Lung (tissue), 12 donors: Measurements from ENCODE around the gene SSNA1. TPM values are rescaled to one million over a fixed set of nuclear protein-coding genes. Genes with fewer than 3 reads are reported as not detected.
A peak's percentile ranks its signal among the peaks of the same experiment; 100 is the strongest.

ENCODE experiments used
- ATAC-seq: fragments of 200-7000 bp; cut with Tn5 transposase; one replicate; pipeline ENCODE4 v1.9.1; 2020; ENCODE audit warnings: moderate number of reproducible peaks; ENCODE audit not compliant: insufficient read depth, low FRiP score
- DNase-seq, 3 donors: peaks; one replicate each; pipeline ENCODE4 v3.0.0-alpha.2; 2013 to 2017
- H3K27ac ChIP-seq, 2 donors: one replicate each; pipeline ENCODE4 v1.5.1; 2013; ENCODE audit warnings: mild to moderate bottlenecking in 2 of 2, moderate library complexity in 2 of 2, control low read depth in 1 of 2, inconsistent platforms in 1 of 2, low read depth in 1 of 2, low read length in 1 of 2
- H3K27me3 ChIP-seq, 3 donors: one replicate each; pipeline ENCODE4 v1.5.1; 2013; ENCODE audit warnings: low read length in 2 of 3; ENCODE audit not compliant: control insufficient read depth in 3 of 3, insufficient read depth in 3 of 3
- H3K36me3 ChIP-seq, 4 donors: one replicate each; pipeline ENCODE4 v1.5.1; 2013; ENCODE audit warnings: low read length in 4 of 4, mild to moderate bottlenecking in 1 of 4, moderate library complexity in 1 of 4; ENCODE audit not compliant: control insufficient read depth in 4 of 4, insufficient read depth in 4 of 4
- H3K4me1 ChIP-seq, 5 donors: one replicate each; pipeline ENCODE4 v1.5.1; 2013; ENCODE audit warnings: low read length in 5 of 5, mild to moderate bottlenecking in 2 of 5, moderate library complexity in 1 of 5; ENCODE audit not compliant: control insufficient read depth in 5 of 5, insufficient read depth in 5 of 5
- H3K4me3 ChIP-seq: one replicate; pipeline ENCODE4 v1.5.1; 2013; ENCODE audit warnings: mild to moderate bottlenecking, control low read depth, moderate library complexity
- H3K9ac ChIP-seq, 2 donors: one replicate each; pipeline ENCODE4 v1.5.1; 2013; ENCODE audit warnings: low read length in 2 of 2, control low read depth in 1 of 2; ENCODE audit not compliant: insufficient read depth in 1 of 2
- H3K9me3 ChIP-seq, 4 donors: one replicate each; pipeline ENCODE4 v1.5.1; 2013; ENCODE audit warnings: low read length in 3 of 4, mild to moderate bottlenecking in 1 of 4, moderate library complexity in 1 of 4; ENCODE audit not compliant: control insufficient read depth in 4 of 4, insufficient read depth in 3 of 4
- WGBS, 2 donors: extraction: QIAGEN DNeasy Blood & Tissue Kit; methylation state at CpG; one replicate each; pipeline ENCODE4 v1.1.7; 2013; 5-methylcytosine and 5-hydroxymethylcytosine counted together
- polyA plus RNA-seq, 2 donors: library from polyadenylated mRNA; stranded (reverse); fragments of 200-250 nt; gene quantifications; one replicate each; pipeline ENCODE4 v1.2.1, GENCODE V29; 2013
- total RNA-seq, 2 donors: library from RNA; depleted of rRNA in 1 of 2; stranded (reverse); fragments of >200 nt in 1 of 2; gene quantifications; one replicate each; pipeline ENCODE4 v1.2.1, GENCODE V29; 2014 to 2021
- TF ChIP-seq, protein P1 (sequence below): IDR thresholded peaks from 2 replicates; pipeline ENCODE4 v1.5.1; 2012; ENCODE audit warnings: mild to moderate bottlenecking; ENCODE audit errors: control extremely low read depth, extremely low read depth
- donor health status: control.
- donor health status: control.
- donor health status: Bipolar disorder and iron deficiency.
- donor health status: healthy.
- donor health status: DM: yes; HTN: yes; CAD: no.

The SSNA1 gene
- total and polyA plus RNA-seq, 4 donors = 40.8 to 144 (median 101) TPM

DNA sequence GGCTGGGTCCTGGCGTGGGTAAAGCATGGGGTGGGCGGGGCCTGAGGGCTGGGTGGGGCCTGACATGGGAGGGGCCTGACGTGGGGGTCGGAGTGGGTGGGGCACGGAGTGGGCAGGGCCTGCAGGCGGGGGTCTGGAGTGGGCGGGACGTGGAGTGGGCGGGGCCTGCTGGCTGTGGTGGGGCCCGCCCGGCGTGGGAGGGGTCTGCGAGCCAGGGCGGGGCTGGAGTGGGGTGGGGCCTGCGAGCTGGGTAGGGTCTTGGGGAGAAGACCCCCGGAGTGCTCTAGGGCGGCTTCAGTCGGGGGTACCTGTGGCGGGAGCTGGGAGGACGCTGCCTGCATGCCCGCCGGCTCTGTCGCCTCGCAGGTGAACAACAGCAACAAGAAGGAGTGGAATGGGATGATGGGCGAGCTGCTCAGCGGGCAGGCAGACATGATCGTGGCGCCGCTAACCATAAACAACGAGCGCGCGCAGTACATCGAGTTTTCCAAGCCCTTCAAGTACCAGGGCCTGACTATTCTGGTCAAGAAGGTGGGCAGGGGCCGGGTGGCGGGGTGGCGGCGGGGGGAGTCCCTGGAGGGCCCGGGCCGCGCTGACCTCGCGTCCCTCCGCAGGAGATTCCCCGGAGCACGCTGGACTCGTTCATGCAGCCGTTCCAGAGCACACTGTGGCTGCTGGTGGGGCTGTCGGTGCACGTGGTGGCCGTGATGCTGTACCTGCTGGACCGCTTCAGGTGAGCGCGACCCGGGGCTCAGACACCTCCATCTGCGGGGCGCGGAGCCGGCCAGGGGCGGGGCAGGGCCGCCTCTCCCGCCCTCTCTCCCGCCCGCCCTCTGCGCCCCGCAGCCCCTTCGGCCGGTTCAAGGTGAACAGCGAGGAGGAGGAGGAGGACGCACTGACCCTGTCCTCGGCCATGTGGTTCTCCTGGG, 26.7 kb upstream of the SSNA1 start:
- Histone ChIP-seq H3K36me3 (no peaks in the 10 kb centered on the region), H3K4me3 (no peak overlapping the region), H3K4me1 (peaks cover 0 to 2% (median 0%) of the 10 kb centered on the region in 5 donors), H3K27me3 (peaks cover 12 to 77% (median 40%) of the 10 kb centered on the region in 3 donors), H3K27ac (no peak overlapping the region), H3K9me3 (peaks cover 0 to 3% (median 0%) of the 10 kb centered on the region in 4 donors), H3K9ac (no peak overlapping the region)
- TF ChIP-seq, protein P1, sequence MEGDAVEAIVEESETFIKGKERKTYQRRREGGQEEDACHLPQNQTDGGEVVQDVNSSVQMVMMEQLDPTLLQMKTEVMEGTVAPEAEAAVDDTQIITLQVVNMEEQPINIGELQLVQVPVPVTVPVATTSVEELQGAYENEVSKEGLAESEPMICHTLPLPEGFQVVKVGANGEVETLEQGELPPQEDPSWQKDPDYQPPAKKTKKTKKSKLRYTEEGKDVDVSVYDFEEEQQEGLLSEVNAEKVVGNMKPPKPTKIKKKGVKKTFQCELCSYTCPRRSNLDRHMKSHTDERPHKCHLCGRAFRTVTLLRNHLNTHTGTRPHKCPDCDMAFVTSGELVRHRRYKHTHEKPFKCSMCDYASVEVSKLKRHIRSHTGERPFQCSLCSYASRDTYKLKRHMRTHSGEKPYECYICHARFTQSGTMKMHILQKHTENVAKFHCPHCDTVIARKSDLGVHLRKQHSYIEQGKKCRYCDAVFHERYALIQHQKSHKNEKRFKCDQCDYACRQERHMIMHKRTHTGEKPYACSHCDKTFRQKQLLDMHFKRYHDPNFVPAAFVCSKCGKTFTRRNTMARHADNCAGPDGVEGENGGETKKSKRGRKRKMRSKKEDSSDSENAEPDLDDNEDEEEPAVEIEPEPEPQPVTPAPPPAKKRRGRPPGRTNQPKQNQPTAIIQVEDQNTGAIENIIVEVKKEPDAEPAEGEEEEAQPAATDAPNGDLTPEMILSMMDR = no peak
- ATAC-seq (no peak), DNase-seq (no peak)
- 6% methylated on average over 56 to 69 of the region's 71 CpGs for WGBS, 2 donors

DNA sequence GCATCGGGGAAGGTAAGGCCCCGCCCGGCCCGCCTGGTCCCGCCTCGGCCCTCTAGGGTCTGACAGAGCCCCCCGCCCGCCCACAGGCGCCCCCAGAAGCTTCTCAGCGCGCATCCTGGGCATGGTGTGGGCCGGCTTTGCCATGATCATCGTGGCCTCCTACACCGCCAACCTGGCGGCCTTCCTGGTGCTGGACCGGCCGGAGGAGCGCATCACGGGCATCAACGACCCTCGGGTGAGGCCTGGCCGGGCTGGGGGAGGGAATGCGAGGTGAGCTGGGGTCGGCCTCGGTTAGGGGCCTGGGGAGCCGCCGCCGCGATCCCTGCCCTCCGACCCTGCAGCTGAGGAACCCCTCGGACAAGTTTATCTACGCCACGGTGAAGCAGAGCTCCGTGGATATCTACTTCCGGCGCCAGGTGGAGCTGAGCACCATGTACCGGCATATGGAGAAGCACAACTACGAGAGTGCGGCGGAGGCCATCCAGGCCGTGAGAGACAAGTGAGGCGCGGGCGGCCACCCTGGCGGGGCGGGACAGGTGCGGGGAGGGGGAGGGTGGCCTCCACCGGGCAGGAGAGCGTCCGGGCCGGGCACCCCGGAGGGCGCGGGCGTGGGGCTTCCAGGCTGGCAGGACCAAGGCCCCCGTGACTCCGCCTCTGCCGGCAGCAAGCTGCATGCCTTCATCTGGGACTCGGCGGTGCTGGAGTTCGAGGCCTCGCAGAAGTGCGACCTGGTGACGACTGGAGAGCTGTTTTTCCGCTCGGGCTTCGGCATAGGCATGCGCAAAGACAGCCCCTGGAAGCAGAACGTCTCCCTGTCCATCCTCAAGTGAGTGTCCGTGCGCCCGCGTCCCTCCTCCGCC, 25.7 kb upstream of the SSNA1 start:
- TF ChIP-seq, protein P1 = no peak
- H3K27me3 ChIP-seq = peaks cover 12 to 75% (median 36%) of the 10 kb centered on the region in 3 donors
- H3K27ac ChIP-seq = no peak overlapping the region
- peaks cover 0 to under 1% (median 0%) of the 10 kb centered on the region in 4 donors for H3K9me3 ChIP-seq
- H3K4me1 ChIP-seq = peaks cover 0 to 2% (median 0%) of the 10 kb centered on the region in 5 donors
- H3K36me3 ChIP-seq = no peaks in the 10 kb centered on the region
- ATAC-seq = peak; percentile 24
- no peak overlapping the region for H3K9ac ChIP-seq
- no peak for DNase-seq
- no peak overlapping the region for H3K4me3 ChIP-seq
- 8 to 9% methylated on average over 68 to 74 of the region's 74 CpGs for WGBS, 2 donors

DNA sequence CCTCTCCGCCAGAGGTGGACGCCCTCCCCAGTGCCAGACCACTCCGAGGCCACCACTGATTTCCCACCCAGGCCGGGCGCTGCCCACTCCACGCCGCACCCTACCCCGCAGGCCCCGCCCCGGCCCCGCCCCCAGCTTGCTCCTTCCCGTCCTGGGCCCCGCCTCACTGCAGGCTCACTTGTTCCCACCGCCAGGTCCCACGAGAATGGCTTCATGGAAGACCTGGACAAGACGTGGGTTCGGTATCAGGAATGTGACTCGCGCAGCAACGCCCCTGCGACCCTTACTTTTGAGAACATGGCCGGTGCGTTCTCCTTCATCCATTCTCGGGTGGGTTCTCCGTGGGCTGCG, 25.1 kb upstream of the SSNA1 start:
- H3K27me3 ChIP-seq = peaks cover 12 to 71% (median 31%) of the 10 kb centered on the region in 3 donors
- DNase-seq (no peak), ATAC-seq (no peak)
- no peaks in the 10 kb centered on the region for H3K36me3 ChIP-seq
- TF ChIP-seq, protein P1 = no peak
- no peak overlapping the region for H3K9ac ChIP-seq
- WGBS, 2 donors = 28 to 41% methylated on average over 25 to 26 of the region's 26 CpGs
- no peak overlapping the region for H3K4me3 ChIP-seq
- peaks cover 0 to 5% (median 0%) of the 10 kb centered on the region in 5 donors for H3K4me1 ChIP-seq
- H3K27ac ChIP-seq = no peak overlapping the region
- H3K9me3 ChIP-seq = no peaks in the 10 kb centered on the region
